SK-N-SH treated with all-trans-retinoic acid at 6 μM for 48 hours (cell line): ENCODE data around the gene SFI1.

Source experiments
- ATAC-seq: fragments of 200-7000 bp; cut with Tn5 transposase; 3 replicates; pipeline ENCODE4 v1.9.1; 2020; ENCODE audit warnings: mild to moderate bottlenecking, moderate library complexity
- ARNTL ChIP-seq: fragments of 450-650 bp; formaldehyde crosslinking; IDR thresholded peaks from 2 replicates; pipeline ENCODE4 v1.5.0; 2020; ENCODE audit warnings: low read depth, mild to moderate bottlenecking, moderate library complexity, borderline replicate concordance
- BACH2 ChIP-seq: fragments of 250-450 bp; sonication (Bioruptor Pico); IDR thresholded peaks from 2 replicates; pipeline ENCODE4 v1.9.0; 2021; ENCODE audit warnings: mild to moderate bottlenecking, borderline replicate concordance
- CSDC2 ChIP-seq: fragments of 250-450 bp; sonication (Bioruptor Pico); IDR thresholded peaks from 2 replicates; pipeline ENCODE4 v1.5.0; 2020; ENCODE audit warnings: mild to moderate bottlenecking, moderate library complexity
- ESRRG ChIP-seq: fragments of 250-450 bp; sonication (Bioruptor Pico); IDR thresholded peaks from 2 replicates; pipeline ENCODE4 v1.6.1; 2021; ENCODE audit warnings: mild to moderate bottlenecking
- GLIS3 ChIP-seq: fragments of 250-450 bp; sonication (Bioruptor Pico); IDR thresholded peaks from 2 replicates; pipeline ENCODE4 v1.5.0; 2020; ENCODE audit warnings: mild to moderate bottlenecking, moderate library complexity
- ISL1 ChIP-seq: fragments of 250-450 bp; sonication (Bioruptor Pico); IDR thresholded peaks from 2 replicates; pipeline ENCODE4 v2.1.2; 2022; ENCODE audit warnings: mild to moderate bottlenecking, moderate library complexity
- OSR1 ChIP-seq: fragments of 250-450 bp; sonication (Bioruptor Pico); IDR thresholded peaks from 2 replicates; pipeline ENCODE4 v1.8.0; 2022; ENCODE audit warnings: moderate library complexity, mild to moderate bottlenecking, inconsistent platforms
- PATZ1 ChIP-seq: fragments of 250-450 bp; sonication (Bioruptor Pico); IDR thresholded peaks from 2 replicates; pipeline ENCODE4 v1.8.0; 2020; ENCODE audit warnings: mild to moderate bottlenecking, moderate library complexity, borderline replicate concordance
- PPARA ChIP-seq: fragments of 250-450 bp; sonication (Bioruptor Pico); IDR thresholded peaks from 2 replicates; pipeline ENCODE4 v1.5.0; 2020; ENCODE audit warnings: mild to moderate bottlenecking, borderline replicate concordance
- RARB ChIP-seq: fragments of 250-450 bp; sonication (Bioruptor Pico); IDR thresholded peaks from 2 replicates; pipeline ENCODE4 v1.8.0; 2021; ENCODE audit warnings: mild to moderate bottlenecking, moderate library complexity
- SNAI2 ChIP-seq: fragments of 250-450 bp; sonication (Bioruptor Pico); IDR thresholded peaks from 2 replicates; pipeline ENCODE4 v1.5.0; 2020; ENCODE audit warnings: mild to moderate bottlenecking, moderate library complexity
- TCF4 ChIP-seq: fragments of 250-450 bp; sonication (Bioruptor Pico); IDR thresholded peaks from 2 replicates; pipeline ENCODE4 v1.8.0; 2021; ENCODE audit warnings: mild to moderate bottlenecking, moderate library complexity, borderline replicate concordance
- TOX ChIP-seq: fragments of 250-450 bp; sonication (Bioruptor Pico); IDR thresholded peaks from 2 replicates; pipeline ENCODE4 v1.8.0; 2021; ENCODE audit warnings: mild to moderate bottlenecking, moderate library complexity, borderline replicate concordance
- ZC3H10 ChIP-seq: fragments of 250-450 bp; sonication (Bioruptor Pico); IDR thresholded peaks from 2 replicates; pipeline ENCODE4 v1.5.1; 2021; ENCODE audit warnings: mild to moderate bottlenecking, moderate library complexity
- ZFP3 ChIP-seq: fragments of 250-450 bp; sonication (Bioruptor Pico); IDR thresholded peaks from 2 replicates; pipeline ENCODE4 v1.5.0; 2020; ENCODE audit warnings: mild to moderate bottlenecking, moderate library complexity
- ZFP30 ChIP-seq: fragments of 450-650 bp; formaldehyde crosslinking; IDR thresholded peaks from 2 replicates; pipeline ENCODE4 v1.5.0; 2022; ENCODE audit warnings: mild to moderate bottlenecking, moderate library complexity
- ZNF565 ChIP-seq: fragments of 450-650 bp; formaldehyde crosslinking; conservative IDR thresholded peaks from 2 replicates; pipeline ENCODE4 v1.5.0; 2020; ENCODE audit warnings: low read depth, mild to moderate bottlenecking, moderate library complexity
- ZNF70 ChIP-seq: fragments of 450-650 bp; formaldehyde crosslinking; IDR thresholded peaks from 2 replicates; pipeline ENCODE4 v1.5.0; 2020; ENCODE audit warnings: mild to moderate bottlenecking, moderate library complexity
- ZNF8 ChIP-seq: fragments of 450-650 bp; formaldehyde crosslinking; IDR thresholded peaks from 2 replicates; pipeline ENCODE4 v1.5.0; 2020; ENCODE audit warnings: mild to moderate bottlenecking, moderate library complexity
- TF ChIP-seq, protein P1 (sequence below): fragments of 250-450 bp; sonication (Bioruptor Pico); IDR thresholded peaks from 2 replicates; pipeline ENCODE4 v1.8.0; 2021; ENCODE audit warnings: low read depth, mild to moderate bottlenecking, moderate library complexity, borderline replicate concordance
- TF ChIP-seq, protein P2 (sequence below): fragments of 250-450 bp; sonication (Bioruptor Pico); IDR thresholded peaks from 2 replicates; pipeline ENCODE4 v1.5.1; 2021; ENCODE audit warnings: mild to moderate bottlenecking, moderate library complexity
- TF ChIP-seq, protein P3 (sequence below): fragments of 250-450 bp; sonication (Bioruptor Pico); IDR thresholded peaks from 2 replicates; pipeline ENCODE4 v1.5.0; 2020; ENCODE audit warnings: mild to moderate bottlenecking, moderate library complexity
- TF ChIP-seq, protein P4 (sequence below): fragments of 250-450 bp; sonication (Bioruptor Pico); IDR thresholded peaks from 2 replicates; pipeline ENCODE4 v1.5.1; 2020; ENCODE audit warnings: low read depth, mild to moderate bottlenecking, moderate library complexity

The SFI1 gene

DNA sequence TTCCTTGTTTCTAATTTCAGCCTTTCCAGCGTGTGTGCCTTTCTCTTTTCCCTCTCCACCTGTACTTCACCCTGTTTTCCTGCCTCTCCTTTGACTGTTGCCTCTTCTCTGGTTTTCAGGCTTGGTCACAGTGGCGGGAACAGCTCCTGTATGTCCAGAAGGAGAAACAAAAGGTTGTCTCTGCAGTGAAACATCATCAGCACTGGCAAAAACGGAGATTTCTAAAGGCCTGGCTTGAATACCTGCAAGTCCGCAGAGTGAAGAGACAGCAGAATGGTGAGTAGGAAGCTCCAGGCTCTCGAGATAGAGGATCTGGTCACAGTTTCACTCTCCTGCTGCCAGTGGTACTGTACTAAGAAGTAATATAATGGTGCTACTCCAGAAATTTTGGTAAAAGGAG lies 76.6 kb downstream of the SFI1 start:
- ATAC-seq, result no peak
- TF ChIP-seq TOX (CRISPR knock-in tag) (no peak), ZC3H10 (CRISPR knock-in tag) (no peak), PPARA (CRISPR knock-in tag) (no peak), ZNF8 (CRISPR knock-in tag) (no peak), ZFP30 (CRISPR knock-in tag) (no peak), ZNF565 (no peak), ESRRG (CRISPR knock-in tag) (no peak), ISL1 (no peak), SNAI2 (CRISPR knock-in tag) (no peak), ARNTL (CRISPR knock-in tag) (no peak), PATZ1 (no peak), ZNF70 (no peak), GLIS3 (no peak), BACH2 (CRISPR knock-in tag) (no peak), RARB (CRISPR knock-in tag) (no peak), TCF4 (no peak)
- TF ChIP-seq, protein P1, sequence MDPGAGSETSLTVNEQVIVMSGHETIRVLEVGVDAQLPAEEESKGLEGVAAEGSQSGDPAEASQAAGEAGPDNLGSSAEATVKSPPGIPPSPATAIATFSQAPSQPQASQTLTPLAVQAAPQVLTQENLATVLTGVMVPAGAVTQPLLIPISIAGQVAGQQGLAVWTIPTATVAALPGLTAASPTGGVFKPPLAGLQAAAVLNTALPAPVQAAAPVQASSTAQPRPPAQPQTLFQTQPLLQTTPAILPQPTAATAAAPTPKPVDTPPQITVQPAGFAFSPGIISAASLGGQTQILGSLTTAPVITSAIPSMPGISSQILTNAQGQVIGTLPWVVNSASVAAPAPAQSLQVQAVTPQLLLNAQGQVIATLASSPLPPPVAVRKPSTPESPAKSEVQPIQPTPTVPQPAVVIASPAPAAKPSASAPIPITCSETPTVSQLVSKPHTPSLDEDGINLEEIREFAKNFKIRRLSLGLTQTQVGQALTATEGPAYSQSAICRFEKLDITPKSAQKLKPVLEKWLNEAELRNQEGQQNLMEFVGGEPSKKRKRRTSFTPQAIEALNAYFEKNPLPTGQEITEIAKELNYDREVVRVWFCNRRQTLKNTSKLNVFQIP (CRISPR knock-in tag), result no peak
- TF ChIP-seq, protein P2, sequence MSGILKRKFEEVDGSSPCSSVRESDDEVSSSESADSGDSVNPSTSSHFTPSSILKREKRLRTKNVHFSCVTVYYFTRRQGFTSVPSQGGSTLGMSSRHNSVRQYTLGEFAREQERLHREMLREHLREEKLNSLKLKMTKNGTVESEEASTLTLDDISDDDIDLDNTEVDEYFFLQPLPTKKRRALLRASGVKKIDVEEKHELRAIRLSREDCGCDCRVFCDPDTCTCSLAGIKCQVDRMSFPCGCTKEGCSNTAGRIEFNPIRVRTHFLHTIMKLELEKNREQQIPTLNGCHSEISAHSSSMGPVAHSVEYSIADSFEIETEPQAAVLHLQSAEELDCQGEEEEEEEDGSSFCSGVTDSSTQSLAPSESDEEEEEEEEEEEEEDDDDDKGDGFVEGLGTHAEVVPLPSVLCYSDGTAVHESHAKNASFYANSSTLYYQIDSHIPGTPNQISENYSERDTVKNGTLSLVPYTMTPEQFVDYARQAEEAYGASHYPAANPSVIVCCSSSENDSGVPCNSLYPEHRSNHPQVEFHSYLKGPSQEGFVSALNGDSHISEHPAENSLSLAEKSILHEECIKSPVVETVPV (CRISPR knock-in tag), result no peak
- TF ChIP-seq, protein P3, sequence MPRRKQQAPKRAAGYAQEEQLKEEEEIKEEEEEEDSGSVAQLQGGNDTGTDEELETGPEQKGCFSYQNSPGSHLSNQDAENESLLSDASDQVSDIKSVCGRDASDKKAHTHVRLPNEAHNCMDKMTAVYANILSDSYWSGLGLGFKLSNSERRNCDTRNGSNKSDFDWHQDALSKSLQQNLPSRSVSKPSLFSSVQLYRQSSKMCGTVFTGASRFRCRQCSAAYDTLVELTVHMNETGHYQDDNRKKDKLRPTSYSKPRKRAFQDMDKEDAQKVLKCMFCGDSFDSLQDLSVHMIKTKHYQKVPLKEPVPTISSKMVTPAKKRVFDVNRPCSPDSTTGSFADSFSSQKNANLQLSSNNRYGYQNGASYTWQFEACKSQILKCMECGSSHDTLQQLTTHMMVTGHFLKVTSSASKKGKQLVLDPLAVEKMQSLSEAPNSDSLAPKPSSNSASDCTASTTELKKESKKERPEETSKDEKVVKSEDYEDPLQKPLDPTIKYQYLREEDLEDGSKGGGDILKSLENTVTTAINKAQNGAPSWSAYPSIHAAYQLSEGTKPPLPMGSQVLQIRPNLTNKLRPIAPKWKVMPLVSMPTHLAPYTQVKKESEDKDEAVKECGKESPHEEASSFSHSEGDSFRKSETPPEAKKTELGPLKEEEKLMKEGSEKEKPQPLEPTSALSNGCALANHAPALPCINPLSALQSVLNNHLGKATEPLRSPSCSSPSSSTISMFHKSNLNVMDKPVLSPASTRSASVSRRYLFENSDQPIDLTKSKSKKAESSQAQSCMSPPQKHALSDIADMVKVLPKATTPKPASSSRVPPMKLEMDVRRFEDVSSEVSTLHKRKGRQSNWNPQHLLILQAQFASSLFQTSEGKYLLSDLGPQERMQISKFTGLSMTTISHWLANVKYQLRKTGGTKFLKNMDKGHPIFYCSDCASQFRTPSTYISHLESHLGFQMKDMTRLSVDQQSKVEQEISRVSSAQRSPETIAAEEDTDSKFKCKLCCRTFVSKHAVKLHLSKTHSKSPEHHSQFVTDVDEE (CRISPR knock-in tag), result no peak

DNA sequence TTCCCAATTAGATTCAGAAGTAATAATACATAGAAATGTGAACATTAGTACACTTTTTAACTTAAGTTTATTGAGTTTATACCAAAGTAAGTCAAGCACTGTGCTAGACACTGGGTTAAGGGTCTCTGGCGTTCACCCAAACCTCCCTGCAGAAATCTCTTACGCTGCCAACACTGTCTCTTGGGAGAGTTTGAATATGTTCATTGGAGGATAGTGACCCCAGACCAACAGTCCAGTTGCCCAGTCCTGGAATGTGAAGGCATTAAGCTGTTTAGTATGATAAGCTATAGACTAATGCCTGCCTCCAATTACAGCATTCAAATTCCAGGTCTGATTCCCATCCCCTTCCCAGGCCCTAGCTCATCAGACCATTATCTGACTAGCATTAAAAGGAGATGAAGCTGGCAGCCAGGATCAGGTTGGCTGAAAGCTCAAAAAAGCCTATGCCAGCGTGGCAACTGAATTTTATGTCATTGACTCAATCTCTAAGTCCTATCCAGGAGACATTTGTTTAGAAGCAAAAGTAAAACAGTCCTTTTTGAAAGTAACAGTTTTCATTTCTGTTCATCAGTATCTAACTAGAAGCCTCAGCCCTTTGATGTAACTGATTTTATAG lies 77.8 kb downstream of the SFI1 start:
- 0 out of 2 replicates have a peak, but pooled peaks have one; percentile 26 for TF ChIP-seq ISL1
- no peak for TF ChIP-seq PPARA (CRISPR knock-in tag)
- no peak for ATAC-seq

DNA sequence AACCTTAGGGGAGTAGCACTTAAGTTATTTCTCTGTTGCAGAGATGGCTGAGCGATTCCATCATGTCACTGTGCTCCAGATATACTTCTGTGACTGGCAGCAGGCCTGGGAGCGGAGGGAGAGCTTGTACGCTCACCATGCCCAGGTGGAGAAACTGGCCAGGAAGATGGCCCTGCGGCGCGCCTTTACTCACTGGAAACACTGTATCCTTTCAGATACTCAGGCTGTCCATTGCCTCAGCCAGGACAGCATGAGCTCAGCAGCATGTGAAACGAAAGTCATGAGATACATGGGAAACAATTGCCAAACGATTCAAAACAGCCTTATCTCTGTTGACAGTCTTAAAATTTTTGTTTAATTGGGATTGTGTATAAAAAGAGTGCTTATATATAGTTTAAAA lies 78.9 kb downstream of the SFI1 start:
- no peak for ATAC-seq
- TF ChIP-seq ZFP30 (CRISPR knock-in tag), result no peak
- no peak for TF ChIP-seq ZNF70
- no peak for TF ChIP-seq ISL1
- TF ChIP-seq, protein P3 (CRISPR knock-in tag), result no peak
- no peak for TF ChIP-seq TCF4
- no peak for TF ChIP-seq PATZ1
- TF ChIP-seq PPARA (CRISPR knock-in tag), result no peak
- TF ChIP-seq, protein P4, sequence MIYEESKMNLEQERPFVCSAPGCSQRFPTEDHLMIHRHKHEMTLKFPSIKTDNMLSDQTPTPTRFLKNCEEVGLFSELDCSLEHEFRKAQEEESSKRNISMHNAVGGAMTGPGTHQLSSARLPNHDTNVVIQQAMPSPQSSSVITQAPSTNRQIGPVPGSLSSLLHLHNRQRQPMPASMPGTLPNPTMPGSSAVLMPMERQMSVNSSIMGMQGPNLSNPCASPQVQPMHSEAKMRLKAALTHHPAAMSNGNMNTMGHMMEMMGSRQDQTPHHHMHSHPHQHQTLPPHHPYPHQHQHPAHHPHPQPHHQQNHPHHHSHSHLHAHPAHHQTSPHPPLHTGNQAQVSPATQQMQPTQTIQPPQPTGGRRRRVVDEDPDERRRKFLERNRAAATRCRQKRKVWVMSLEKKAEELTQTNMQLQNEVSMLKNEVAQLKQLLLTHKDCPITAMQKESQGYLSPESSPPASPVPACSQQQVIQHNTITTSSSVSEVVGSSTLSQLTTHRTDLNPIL (CRISPR knock-in tag), result no peak
- TF ChIP-seq BACH2 (CRISPR knock-in tag), result no peak
- no peak for TF ChIP-seq ZFP3 (CRISPR knock-in tag)
- TF ChIP-seq CSDC2 (CRISPR knock-in tag), result no peak
- no peak for TF ChIP-seq OSR1 (CRISPR knock-in tag)
- TF ChIP-seq ESRRG (CRISPR knock-in tag), result no peak
